Measurements from ENCODE around the gene TMEM100.

The TMEM100 gene

DNA sequence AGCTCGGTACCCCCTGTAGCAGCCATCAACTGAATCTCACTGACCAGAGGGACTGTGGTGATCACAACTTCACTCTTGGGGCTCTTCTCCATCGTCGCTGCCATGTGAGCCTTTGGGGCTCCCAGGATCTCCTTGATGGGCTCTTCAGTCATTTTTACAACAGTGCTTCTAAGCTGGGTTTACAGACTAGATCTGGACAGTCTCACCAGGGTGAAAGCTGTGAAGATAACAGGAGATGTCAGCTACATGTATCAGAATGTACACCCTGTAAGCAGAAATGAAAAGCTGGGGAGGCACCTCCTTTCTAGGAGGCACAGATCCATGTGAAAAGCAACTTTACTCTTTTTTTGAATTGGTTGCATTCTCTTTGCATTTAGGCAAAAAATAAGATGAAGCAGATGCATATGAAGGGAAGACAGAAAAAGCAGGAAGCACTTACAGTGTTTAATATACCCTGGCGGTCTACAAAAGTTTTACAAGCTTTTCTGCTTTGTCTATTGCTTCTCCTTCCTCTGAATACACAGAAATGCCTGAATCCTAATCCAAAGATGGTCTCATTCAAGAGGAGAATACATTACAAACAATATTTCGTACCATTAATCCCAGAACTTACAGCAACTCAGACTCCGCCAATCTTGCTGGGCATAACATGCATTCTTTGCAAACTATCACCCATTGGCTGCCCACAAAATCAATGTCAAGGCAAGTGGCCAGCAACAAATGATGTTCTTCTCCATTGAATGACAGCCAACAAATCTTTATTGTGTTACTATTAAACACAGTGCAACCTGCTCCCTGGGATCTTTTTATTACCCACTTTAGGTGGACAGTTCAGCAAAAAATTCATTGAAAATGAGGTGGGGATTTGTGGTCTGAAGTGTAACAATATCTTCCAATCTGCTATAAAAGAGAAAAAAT lies 1.5 kb downstream of the TMEM100 start:
- no peak for DNase-seq (ENCODE audit: low read depth in 2 of 3, low spot score in 2 of 3)

GRCh38 chr17:55717898-55718735 lies 4.5 kb downstream of the TMEM100 start:
- DNase-seq (ENCODE audit: low read depth in 2 of 3, low spot score in 2 of 3) = peak; percentile 22 to 33 (median 30)

DNA sequence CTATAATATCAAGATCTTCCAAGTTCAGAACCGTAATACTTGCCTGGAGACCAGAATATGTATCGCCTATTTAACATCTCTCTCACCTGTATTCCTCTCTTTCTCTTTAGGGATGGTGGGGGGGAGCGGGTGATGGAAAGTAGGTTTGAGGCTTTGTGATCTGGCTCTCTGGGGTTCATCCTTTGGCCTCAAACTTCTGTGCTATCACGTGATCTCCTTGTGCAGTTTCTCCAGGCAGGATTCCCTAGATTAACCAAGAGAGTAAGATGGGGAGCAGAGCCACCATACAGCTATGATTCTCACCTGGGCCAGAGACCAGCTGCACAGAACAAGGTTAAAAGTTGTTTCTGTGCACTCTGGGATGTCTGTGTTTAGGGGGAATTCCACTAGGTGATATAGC lies 5.2 kb downstream of the TMEM100 start:
- DNase-seq (ENCODE audit: low read depth in 2 of 3, low spot score in 2 of 3) = no peak

GRCh38 chr17:55710829-55711496 lies 11.7 kb downstream of the TMEM100 start:
- DNase-seq (ENCODE audit: low read depth in 2 of 3, low spot score in 2 of 3) = no peak

DNA sequence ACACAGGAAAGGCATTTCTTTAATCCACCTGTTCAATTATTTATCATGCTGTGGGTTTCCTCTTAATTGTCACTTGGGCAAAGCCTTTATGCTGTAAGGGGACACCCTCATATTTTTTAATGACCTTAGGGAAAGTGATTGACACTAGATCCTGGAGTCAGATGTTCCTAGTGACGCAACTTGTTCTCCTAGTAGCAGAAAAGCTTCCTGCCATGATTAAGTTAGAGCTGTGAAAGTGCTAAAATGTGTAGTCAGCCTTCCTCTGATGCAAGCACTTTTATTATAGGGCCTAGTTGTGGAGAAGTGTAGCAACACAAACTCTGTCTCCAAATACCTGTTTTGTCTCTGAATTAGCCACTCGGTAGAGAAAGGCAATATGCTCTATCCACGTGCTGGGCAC lies 12.3 kb downstream of the TMEM100 start:
- DNase-seq (ENCODE audit: low read depth in 2 of 3, low spot score in 2 of 3) = no peak

- DNase-seq (ENCODE audit: low read depth in 2 of 3, low spot score in 2 of 3) = no peak
Measured at GRCh38 chr17:55709984-55710383, 12.7 kb downstream of the TMEM100 start.

DNA sequence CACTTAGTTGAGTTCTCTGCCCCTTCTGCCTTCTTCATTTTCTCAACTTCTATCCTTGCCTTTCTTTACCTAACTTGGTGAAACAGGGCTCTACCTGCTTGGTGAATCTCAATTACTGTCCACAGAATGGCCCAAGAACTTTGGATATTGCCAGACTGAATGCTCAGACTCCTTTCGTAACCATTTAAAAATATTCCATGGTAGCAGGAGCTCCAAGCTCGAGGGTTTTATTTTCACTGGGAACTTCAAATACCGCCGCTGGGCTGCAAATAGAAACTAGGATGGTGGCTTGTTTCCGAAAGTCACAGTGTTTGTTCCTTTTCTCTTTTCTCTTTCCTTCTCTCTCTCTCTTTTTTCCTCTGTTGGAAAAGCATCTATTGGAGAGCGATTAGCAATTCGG lies 13.2 kb downstream of the TMEM100 start:
- DNase-seq (ENCODE audit: low read depth in 2 of 3, low spot score in 2 of 3) = no peak

- DNase-seq (ENCODE audit: low read depth in 2 of 3, low spot score in 2 of 3) = no peak
Measured at GRCh38 chr17:55708175-55708974, 14.3 kb downstream of the TMEM100 start.

- DNase-seq (ENCODE audit: low read depth in 2 of 3, low spot score in 2 of 3) = no peak
Measured at GRCh38 chr17:55706808-55707773, 15.6 kb downstream of the TMEM100 start.

DNA sequence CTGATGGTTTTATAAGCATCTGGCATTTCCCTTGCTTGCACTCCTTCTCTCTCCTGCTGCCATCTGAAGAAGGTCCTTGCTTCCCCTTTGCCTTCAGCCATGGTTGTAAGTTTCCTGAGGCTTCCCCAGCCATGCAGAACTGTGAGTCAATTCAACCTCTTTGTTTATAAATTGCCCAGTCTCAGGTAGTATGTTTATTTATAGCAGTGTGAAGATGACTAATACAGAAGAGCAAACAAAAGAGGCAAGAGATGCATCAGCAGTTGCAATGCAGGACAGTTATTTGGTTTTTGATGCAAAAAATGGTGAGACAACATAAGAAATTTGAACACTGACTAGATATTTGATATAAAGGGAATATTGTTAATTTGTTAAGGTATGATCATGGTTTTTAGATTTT lies 16.8 kb downstream of the TMEM100 start:
- no peak for DNase-seq (ENCODE audit: low read depth in 2 of 3, low spot score in 2 of 3)

GRCh38 chr17:55704401-55704800 lies 18.3 kb downstream of the TMEM100 start:
- DNase-seq (ENCODE audit: low read depth in 2 of 3, low spot score in 2 of 3) = no peak

- no peak for DNase-seq (ENCODE audit: low read depth in 2 of 3, low spot score in 2 of 3)
Measured at GRCh38 chr17:55702150-55702549, 20.5 kb downstream of the TMEM100 start.

DNA sequence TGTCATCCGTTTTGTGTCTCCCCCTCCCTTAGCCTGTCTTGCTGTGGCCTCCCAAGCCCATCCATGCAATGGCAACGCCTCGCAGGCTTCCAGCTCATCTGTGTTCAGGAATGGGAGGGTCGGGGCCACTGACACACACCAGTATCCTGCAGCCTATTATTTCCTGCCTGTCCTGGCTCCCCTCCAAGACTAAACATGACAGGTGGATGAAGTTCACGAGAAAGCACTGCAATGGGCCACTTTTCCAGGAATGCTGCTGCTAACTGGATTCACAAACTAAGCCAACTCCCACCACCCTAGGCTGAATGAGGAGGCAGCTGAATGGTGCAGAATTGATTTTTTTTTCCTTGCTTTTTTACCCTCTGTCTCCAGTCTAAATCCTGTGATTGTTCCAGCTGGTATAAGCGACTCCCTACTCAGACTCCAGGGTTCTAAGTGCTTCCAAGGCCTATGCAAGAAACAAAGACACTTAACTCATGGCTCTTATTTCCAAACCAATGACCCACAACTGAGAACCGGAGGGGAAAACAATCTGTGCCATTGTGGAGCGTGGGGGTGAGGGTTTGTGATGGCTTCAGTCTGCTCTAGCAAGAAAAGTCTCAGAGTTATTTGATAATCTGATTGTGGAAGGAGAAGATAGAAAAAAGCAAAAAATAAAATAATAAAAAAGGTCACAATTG lies 23.3 kb downstream of the TMEM100 start:
- no peak for DNase-seq (ENCODE audit: low read depth in 2 of 3, low spot score in 2 of 3)

- no peak for DNase-seq (ENCODE audit: low read depth in 2 of 3, low spot score in 2 of 3)
Measured at GRCh38 chr17:55694286-55694910, 28.3 kb downstream of the TMEM100 start.

DNA sequence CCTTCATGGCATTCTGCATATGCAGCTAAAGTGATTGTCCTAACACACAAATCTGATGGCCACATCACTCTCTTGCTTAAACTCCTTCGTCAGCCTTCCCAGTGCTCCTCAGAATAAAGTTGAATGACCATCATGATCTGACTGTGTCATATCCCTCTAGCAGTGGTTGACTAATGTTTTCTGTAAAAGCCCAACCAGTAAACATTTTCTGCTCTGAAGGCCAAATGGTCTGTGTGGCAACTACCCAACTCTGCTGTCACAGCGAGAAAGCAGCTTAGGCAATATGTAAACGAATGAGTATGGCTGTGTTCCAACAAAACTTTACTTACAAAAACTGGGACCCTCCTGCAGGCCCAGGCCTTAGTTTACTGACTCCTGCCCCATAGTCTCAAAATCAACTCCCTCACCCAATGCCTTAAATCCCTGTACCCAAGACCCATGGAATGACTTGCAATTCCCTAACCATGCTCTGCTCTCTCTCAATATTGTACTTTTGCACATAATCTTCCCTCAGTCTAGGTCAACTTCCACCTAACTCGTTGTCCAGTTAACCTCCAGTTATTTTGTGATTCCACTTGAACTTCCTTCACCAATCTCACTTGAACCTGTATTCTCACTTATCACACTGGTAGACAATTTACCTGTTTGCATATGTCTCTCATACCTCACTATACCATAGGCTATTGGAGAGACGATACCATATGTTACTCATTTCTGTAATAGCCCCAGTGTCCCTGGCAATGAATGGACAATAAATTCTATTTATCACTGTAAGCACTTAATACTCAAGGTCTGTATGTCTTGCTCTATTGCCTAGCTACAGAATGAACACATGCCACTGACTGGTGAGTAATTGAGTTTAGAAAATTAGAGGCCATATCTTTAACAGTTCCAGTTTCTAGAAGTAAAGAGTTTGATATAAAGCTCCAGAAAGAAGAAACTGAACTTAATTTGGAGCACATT lies 29.1 kb downstream of the TMEM100 start:
- no peak for DNase-seq (ENCODE audit: low read depth in 2 of 3, low spot score in 2 of 3)

DNA sequence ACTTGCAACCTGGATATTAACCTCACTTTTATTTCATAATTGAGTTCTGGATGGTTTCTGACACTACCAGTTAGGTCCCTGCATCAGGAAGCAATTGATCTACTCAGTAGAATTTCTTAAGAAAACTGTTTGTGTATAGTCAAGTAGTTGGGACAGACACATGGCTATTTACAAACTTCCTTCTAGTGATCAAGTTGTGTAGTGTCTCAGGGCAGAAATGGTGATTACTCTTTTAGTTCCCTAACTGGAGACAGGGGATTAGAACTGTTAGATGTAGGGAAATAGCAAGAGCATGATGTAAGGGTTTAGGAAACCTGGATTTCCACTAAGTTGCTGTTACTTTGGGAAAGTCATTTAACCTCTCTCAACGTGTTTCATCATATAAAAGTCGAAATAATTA lies 30.4 kb downstream of the TMEM100 start:
- DNase-seq (ENCODE audit: low read depth in 2 of 3, low spot score in 2 of 3) = no peak

GRCh38 chr17:55691666-55692065 lies 31.0 kb downstream of the TMEM100 start:
- DNase-seq (ENCODE audit: low read depth in 2 of 3, low spot score in 2 of 3) = no peak
